Right ventricle myocardium superior (tissue), 1 donor: ENCODE data around the gene DIP2B. TPM values are rescaled to one million over a fixed set of nuclear protein-coding genes. Genes with fewer than 3 reads are reported as not detected.
"Not testable (repeated sequence)": the region's sequence is repeated elsewhere in the genome, so short reads cannot be mapped to it uniquely, and the experiment has no call there.

Source experiments
- ATAC-seq: fragments of 200-7000 bp; cut with Tn5 transposase; one replicate; pipeline ENCODE4 v1.9.1; 2020; ENCODE audit warnings: mild to moderate bottlenecking; ENCODE audit not compliant: poor library complexity
- DNase-seq: peaks from one replicate; pipeline ENCODE4 v3.0.0-alpha.2; 2020
- intact Hi-C: fragments of 100-400 bp; cut with DNase I; formaldehyde crosslinking; loops from one replicate; pipeline ENCODE4 v1.11.2; 2022
- long read RNA-seq: library from polyadenylated mRNA; unstranded; transcript quantifications from one replicate; pipeline ENCODE4 v2.0.0, GENCODE V29; 2021
- total RNA-seq: library from RNA; stranded (reverse); fragmentation: NEBNext Ultra II Directional; extraction: Animal tissue kit (Norgen Biotek cat#: 25700); gene quantifications from one replicate; pipeline ENCODE4 v1.2.1, GENCODE V29; 2021
- donor health status: DM: no; HTN: yes; CAD: no; lungs with severe emphysema.

DIP2B gene
- total RNA-seq, result 10.1 TPM
- long read RNA-seq, partial matches to known transcripts, result 0 of 3 reads
- long read RNA-seq, other reads (novel, unspliced or antisense), result 2 of 3 reads

GRCh38 chr12:50504798-50505674 lies at the start of gene DIP2B:
TSS of gene DIP2B (plus strand) at chr12:50504985. CDS start at chr12:50505141, 156 bp downstream.
- ATAC-seq (peak; percentile 96), DNase-seq (peak; percentile 97)
- intact Hi-C loops, result loop anchor here (2.0 to 10.0 kb wide), 2 partner anchors 130 to 230 kb away; no protein-coding TSS in a partner anchor

- ATAC-seq, result no peak
These were observed 46.2 kb upstream of the DIP2B start for GRCh38 chr12:50458606-50459005.

GRCh38 chr12:50467439-50467838 lies 37.3 kb upstream of the DIP2B start:
- DNase-seq (no peak), ATAC-seq (no peak)
- intact Hi-C loops, result no loop called here

More at GRCh38 chr12:50458606-50459005, 46.2 kb upstream of the DIP2B start:
- intact Hi-C loops, result no loop called here
- DNase-seq, result no peak

DNA sequence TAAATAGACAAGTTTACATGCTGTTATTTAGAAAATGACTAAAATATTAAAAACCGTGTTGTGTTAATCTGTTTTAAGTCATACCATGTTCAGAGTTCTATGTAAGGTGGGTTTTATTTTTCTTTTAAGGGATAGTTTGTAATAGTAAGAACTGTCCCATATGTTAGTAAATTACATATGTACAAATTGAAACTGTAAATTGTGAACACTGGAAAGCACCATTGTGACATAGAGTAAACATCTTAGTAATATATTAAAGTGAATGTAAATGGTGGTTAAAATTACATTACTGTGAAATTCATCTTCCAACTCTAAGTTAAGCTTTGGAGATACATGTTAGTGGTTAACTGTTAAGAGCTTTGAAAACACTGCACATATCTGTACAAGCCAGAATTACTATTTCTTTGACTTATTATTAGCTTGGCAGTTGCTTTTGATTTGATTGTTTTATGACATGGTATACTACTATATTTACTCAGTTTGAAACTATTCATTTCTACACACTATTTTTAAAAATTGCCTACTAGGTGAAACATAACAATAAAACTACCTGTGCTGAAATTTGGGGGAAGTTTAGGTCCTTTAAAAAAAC lies 27.4 kb upstream of the DIP2B start:
- DNase-seq (no peak), ATAC-seq (no peak)

GRCh38 chr12:50482571-50482970 lies 22.2 kb upstream of the DIP2B start:
- intact Hi-C loops, result no loop called here
- DNase-seq, result no peak
- ATAC-seq, result no peak

More for the DNA sequence above, 27.4 kb upstream of the DIP2B start:
- intact Hi-C loops, result no loop called here

GRCh38 chr12:50483488-50483887 lies 21.3 kb upstream of the DIP2B start:
- ATAC-seq (no peak), DNase-seq (no peak)
- intact Hi-C loops, result no loop called here

GRCh38 chr12:50488801-50489200 lies 16.0 kb upstream of the DIP2B start:
- DNase-seq (no peak), ATAC-seq (no peak)
- intact Hi-C loops, result no loop called here

DNA sequence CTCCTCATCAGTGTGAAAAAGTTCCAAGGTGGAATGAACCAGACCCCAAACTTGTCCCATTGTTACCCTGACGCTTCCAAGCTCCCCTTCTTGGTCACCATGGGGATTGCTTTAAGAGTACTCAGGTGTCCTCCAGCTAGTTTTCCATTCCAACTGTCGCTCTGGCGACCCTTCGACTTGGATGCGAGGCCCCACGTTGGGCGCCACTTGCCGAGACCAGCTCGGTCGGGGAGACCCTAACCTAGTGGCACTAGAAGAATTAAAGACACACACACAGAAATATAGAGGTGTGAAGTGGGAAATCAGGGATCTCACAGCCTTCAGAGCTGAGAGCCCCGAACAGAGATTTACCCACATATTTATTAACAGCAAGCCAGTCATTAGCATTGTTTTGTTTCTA lies 6.7 kb upstream of the DIP2B start:
- intact Hi-C loops, DNase-seq, ATAC-seq: not testable (repeated sequence)

- ATAC-seq (peak; percentile 38), DNase-seq (no peak)
- intact Hi-C loops, result loop anchor here (2.0 to 10.0 kb wide), 2 partner anchors 129 to 229 kb away; no protein-coding TSS in a partner anchor
These were observed 1.1 kb downstream of the DIP2B start for GRCh38 chr12:50505675-50506530.

- DNase-seq, result no peak
- no peak for ATAC-seq
- intact Hi-C loops, result loop anchor here (10.0 kb wide), 1 partner anchor 228 kb away; no protein-coding TSS in a partner anchor
These were observed 2.1 kb downstream of the DIP2B start for GRCh38 chr12:50506753-50507473.

DNA sequence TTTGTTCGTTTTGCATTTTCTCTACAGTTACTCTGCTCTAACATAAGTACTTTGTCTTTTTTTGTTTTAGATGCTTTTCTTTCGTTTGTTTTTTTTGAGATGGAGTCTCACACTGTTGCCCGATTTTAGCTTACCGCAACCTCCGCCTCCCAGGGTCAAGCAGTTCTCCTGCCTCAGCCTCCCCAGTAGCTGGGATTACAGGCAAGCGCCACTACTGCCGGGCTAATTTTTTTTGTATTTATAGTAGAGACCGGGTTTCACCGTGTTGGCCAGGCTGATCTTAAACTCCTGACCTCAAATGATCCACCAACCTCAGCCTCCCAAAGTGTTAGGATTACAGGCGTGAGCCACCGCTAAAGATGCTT lies 2.7 kb downstream of the DIP2B start:
- DNase-seq (no peak), ATAC-seq (no peak)
- intact Hi-C loops, result loop anchor here (10.0 kb wide), 1 partner anchor 227 kb away; no protein-coding TSS in a partner anchor

- no peak for ATAC-seq
- no peak for DNase-seq
- intact Hi-C loops, result loop anchor here (10.0 kb wide), 1 partner anchor 227 kb away; no protein-coding TSS in a partner anchor
These were observed 3.1 kb downstream of the DIP2B start for GRCh38 chr12:50507930-50508329.

- DNase-seq (no peak), ATAC-seq (no peak)
- intact Hi-C loops, result loop anchor here (10.0 kb wide), 1 partner anchor 226 kb away; no protein-coding TSS in a partner anchor
These were observed 3.6 kb downstream of the DIP2B start for GRCh38 chr12:50508414-50508813.

DNA sequence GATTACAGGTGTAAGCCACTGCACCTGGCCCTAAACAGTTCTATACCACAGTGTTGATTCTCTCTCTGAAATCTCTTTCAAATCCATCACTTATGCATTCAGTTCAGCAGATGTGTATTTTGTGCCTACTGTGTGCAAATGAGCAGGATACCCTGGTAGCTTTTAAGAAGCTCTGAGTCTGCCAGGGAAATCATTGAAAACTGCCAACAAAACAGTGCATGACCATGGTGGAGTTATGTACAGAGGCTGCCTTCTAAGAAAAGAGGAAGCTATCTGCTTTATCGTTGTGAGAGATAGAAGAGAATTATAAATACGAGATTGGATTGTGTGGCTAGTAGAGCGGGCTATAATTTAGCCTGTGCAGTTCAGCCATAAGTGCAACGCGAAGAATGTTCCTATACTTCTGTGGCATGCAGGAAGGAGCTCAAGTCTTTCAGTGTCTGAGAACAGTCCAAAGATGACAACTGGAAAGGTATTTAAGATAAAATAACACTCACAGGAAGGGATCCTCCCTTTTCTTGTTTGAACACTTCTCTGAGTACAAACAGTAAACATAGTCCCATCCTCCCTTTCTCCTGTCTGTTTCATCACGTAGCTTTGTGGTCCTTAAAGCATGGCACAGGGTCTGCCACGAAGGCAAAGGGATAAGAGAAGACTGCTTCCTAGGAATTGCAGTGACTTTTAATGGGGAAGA lies 4.3 kb downstream of the DIP2B start:
- DNase-seq, result no peak
- intact Hi-C loops, result loop anchor here (10.0 kb wide), 1 partner anchor 226 kb away; no protein-coding TSS in a partner anchor
- no peak for ATAC-seq

DNA sequence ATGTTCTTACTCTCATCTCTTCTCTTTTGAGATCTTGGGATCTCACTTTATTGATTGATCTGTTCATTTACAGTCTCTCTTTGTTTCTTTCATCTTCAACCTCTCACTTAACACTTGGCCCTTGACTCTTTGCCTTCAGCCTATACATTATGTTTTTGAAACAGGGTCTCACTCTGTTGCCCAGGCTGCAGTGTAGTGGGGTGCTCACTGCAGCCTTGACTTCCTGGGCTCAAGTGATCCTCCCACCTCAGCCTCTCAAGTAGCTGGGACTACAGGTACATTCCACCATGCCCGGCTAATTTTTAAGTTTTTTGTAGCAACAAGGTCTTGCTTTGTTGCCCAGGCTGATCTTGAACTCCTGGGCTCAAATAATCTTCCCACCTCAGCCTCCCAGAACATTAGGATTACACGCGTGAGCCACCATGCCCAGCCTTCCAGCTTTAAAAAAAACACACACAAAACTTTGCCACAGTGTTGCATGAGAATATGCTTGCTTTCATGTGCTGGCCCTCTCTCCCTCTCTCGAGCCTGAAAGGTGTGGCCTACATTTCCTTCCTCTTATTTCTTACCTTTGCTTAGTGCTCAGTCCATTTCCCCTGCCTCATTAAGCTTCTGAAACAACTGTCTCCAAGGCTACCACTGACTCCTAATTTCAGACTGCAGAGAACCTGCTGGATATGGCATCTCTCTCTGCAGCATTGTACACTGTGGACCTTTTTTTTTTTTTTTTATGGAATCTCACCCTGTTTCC lies 9.9 kb downstream of the DIP2B start:
- ATAC-seq (no peak), DNase-seq (no peak)
- intact Hi-C loops, result no loop called here

DNA sequence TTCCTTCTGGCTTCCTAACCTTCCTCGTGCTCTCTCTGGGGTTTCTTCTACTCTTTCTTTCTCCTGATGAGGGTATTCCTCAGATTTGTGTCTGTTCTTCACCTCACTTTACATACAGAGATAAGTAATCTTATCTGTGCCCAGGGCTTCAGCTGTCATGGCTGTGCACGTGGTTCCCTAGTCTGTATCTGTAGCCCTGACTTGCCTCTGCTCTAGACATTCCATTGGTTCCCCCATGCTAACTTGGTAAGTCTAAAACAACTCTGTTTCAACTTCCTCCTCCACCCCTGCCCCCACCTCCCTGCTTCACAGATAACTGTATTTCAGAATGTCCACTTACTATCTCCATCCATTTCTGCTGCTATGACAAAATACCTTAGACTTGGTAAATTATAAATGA lies 10.8 kb downstream of the DIP2B start:
- intact Hi-C loops, result no loop called here
- DNase-seq (no peak), ATAC-seq (no peak)
